Vagina (tissue), 2 donors: ENCODE results near the gene KRT4. TPM values are rescaled to one million over a fixed set of nuclear protein-coding genes. Genes with fewer than 3 reads are reported as not detected.

Experiments
- DNase-seq, 2 donors: peaks; one replicate each; pipeline ENCODE4 v3.0.0-alpha.2; 2017; ENCODE audit errors: extremely low spot score in 2 of 2
- H3K27ac ChIP-seq: fragments of 200-600 bp; sonication (generic); one replicate; pipeline ENCODE4 v1.5.1; 2019
- H3K27me3 ChIP-seq: fragments of 200-600 bp; sonication (generic); one replicate; pipeline ENCODE4 v1.5.1; 2019
- H3K36me3 ChIP-seq, 2 donors: fragments of 200-600 bp; sonication (generic); one replicate each; pipeline ENCODE4 v1.5.1; 2017 to 2019
- H3K4me1 ChIP-seq: fragments of 200-600 bp; sonication (generic); one replicate; pipeline ENCODE4 v1.5.1; 2019
- H3K4me3 ChIP-seq, 2 donors: fragments of 200-600 bp; sonication (generic); 1 replicate in 1 of 2; 2 replicates in 1 of 2; pipeline ENCODE4 v1.5.1; 2016 to 2019
- H3K9me3 ChIP-seq: fragments of 200-600 bp; sonication (generic); one replicate; pipeline ENCODE4 v1.5.1; 2019
- CTCF ChIP-seq, 3 experiments: fragments of 450-650 bp in 2 of 3; fragments of 200-600 bp in 1 of 3; sonication (generic) in 1 of 3; IDR thresholded peaks; one replicate each; pipeline ENCODE4 v1.5.1; 2017 to 2019; ENCODE audit warnings: antibody characterized with exemption in 3 of 3, mild to moderate bottlenecking in 2 of 3, moderate library complexity in 2 of 3
- POLR2A ChIP-seq, 2 donors: fragments of 450-650 bp; IDR thresholded peaks; one replicate each; pipeline ENCODE4 v1.6.1; 2017; ENCODE audit warnings: antibody characterized with exemption in 2 of 2, mild to moderate bottlenecking in 2 of 2, moderate library complexity in 2 of 2
- POLR2AphosphoS5 ChIP-seq, 2 donors: sonication (generic); formaldehyde crosslinking; IDR thresholded peaks; one replicate each; pipeline ENCODE4 v1.9.0; 2017; ENCODE audit warnings: antibody characterized with exemption in 2 of 2, mild to moderate bottlenecking in 2 of 2, low read depth in 1 of 2; ENCODE audit not compliant: insufficient read depth in 1 of 2
- intact Hi-C: fragments of 100-400 bp; cut with DNase I; formaldehyde crosslinking; loops from one replicate; pipeline ENCODE4 v1.15.1; 2023
- total RNA-seq: library from RNA; depleted of rRNA; stranded (reverse); fragments of >200 nt; gene quantifications from one replicate; pipeline ENCODE4 v1.2.3, GENCODE V29; 2016

Gene KRT4
- total RNA-seq, 1 donor from 2014 or later = 354 TPM

- no peaks in the 10 kb centered on the region for H3K9me3 ChIP-seq
- no peaks in the 10 kb centered on the region for H3K36me3 ChIP-seq
- no peak overlapping the region for H3K4me3 ChIP-seq
- no peaks in the 10 kb centered on the region for H3K4me1 ChIP-seq
- TF ChIP-seq CTCF (IDR thresholded peaks at IDR 0.05) = no peak
- no peak for TF ChIP-seq POLR2AphosphoS5 (IDR thresholded peaks at IDR 0.05; ENCODE audit: insufficient read depth in 1 of 2, low read depth in 1 of 2)
- no peak for TF ChIP-seq POLR2A (IDR thresholded peaks at IDR 0.05)
- intact Hi-C loops = no loop called here
- H3K27ac ChIP-seq = no peak overlapping the region
- H3K27me3 ChIP-seq = no peaks in the 10 kb centered on the region
- DNase-seq = no peak
Observed at GRCh38 chr12:52819731-52820510, 6.0 kb upstream of the KRT4 start.

- Histone ChIP-seq H3K4me3 (no peak overlapping the region), H3K27ac (no peak overlapping the region), H3K9me3 (no peaks in the 10 kb centered on the region), H3K36me3 (no peaks in the 10 kb centered on the region), H3K27me3 (no peaks in the 10 kb centered on the region), H3K4me1 (no peaks in the 10 kb centered on the region)
- TF ChIP-seq POLR2A (IDR thresholded peaks at IDR 0.05) = no peak
- no peak for TF ChIP-seq POLR2AphosphoS5 (IDR thresholded peaks at IDR 0.05; ENCODE audit: insufficient read depth in 1 of 2, low read depth in 1 of 2)
- TF ChIP-seq CTCF (IDR thresholded peaks at IDR 0.05) = no peak
- DNase-seq = no peak
- intact Hi-C loops = no loop called here
Observed at GRCh38 chr12:52818887-52819420, 5.0 kb upstream of the KRT4 start.

GRCh38 chr12:52818388-52818787 lies 4.5 kb upstream of the KRT4 start:
- Histone ChIP-seq H3K27ac (no peak overlapping the region), H3K36me3 (no peaks in the 10 kb centered on the region), H3K4me1 (no peaks in the 10 kb centered on the region), H3K4me3 (no peak overlapping the region), H3K27me3 (no peaks in the 10 kb centered on the region), H3K9me3 (no peaks in the 10 kb centered on the region)
- intact Hi-C loops = no loop called here
- TF ChIP-seq POLR2AphosphoS5 (IDR thresholded peaks at IDR 0.05; ENCODE audit: insufficient read depth in 1 of 2, low read depth in 1 of 2) (no peak), POLR2A (IDR thresholded peaks at IDR 0.05) (no peak), CTCF (IDR thresholded peaks at IDR 0.05) (no peak)
- no peak for DNase-seq

- Histone ChIP-seq H3K9me3 (no peaks in the 10 kb centered on the region), H3K27me3 (no peaks in the 10 kb centered on the region), H3K4me3 (no peak overlapping the region), H3K36me3 (no peaks in the 10 kb centered on the region), H3K27ac (no peak overlapping the region), H3K4me1 (no peaks in the 10 kb centered on the region)
- TF ChIP-seq POLR2AphosphoS5 (IDR thresholded peaks at IDR 0.05; ENCODE audit: insufficient read depth in 1 of 2, low read depth in 1 of 2) = no peak
- no peak for TF ChIP-seq POLR2A (IDR thresholded peaks at IDR 0.05)
- no peak for TF ChIP-seq CTCF (IDR thresholded peaks at IDR 0.05)
- intact Hi-C loops = no loop called here
- no peak for DNase-seq
Observed at GRCh38 chr12:52817699-52818238, 3.9 kb upstream of the KRT4 start.
